Neural cell (in vitro differentiated cells): ENCODE results near the gene KIAA0586. TPM values are rescaled to one million over a fixed set of nuclear protein-coding genes. Genes with fewer than 3 reads are reported as not detected.

Experiments used
- H2AFZ ChIP-seq: fragments of 200-600, 300-800 bp; sonication (generic), shearing (Covaris generic); 2 replicates; pipeline ENCODE4 v1.6.0; 2014; ENCODE audit warnings: low read depth, mild to moderate bottlenecking, antibody characterized with exemption, low read length, moderate library complexity
- H3F3A ChIP-seq: fragments of 200-600 bp; shearing (Covaris generic); 2 replicates; pipeline ENCODE4 v1.6.1; 2016; ENCODE audit warnings: mild to moderate bottlenecking, moderate library complexity, mixed read lengths, antibody characterized with exemption, low read length; ENCODE audit not compliant: insufficient read depth, poor library complexity, severe bottlenecking
- H3K27ac ChIP-seq: fragments of 200-600, 300-800 bp; sonication (generic), shearing (Covaris generic); 2 replicates; pipeline ENCODE4 v1.5.1; 2014; ENCODE audit warnings: mild to moderate bottlenecking, low read length, moderate library complexity
- H3K27me3 ChIP-seq: fragments of 300-800, 200-600 bp; sonication (generic), shearing (Covaris generic); 2 replicates; pipeline ENCODE4 v1.6.0; 2014; ENCODE audit warnings: mild to moderate bottlenecking, low read depth, low read length, moderate library complexity; ENCODE audit not compliant: insufficient read depth
- H3K36me3 ChIP-seq: fragments of 300-800, 200-600 bp; sonication (generic), shearing (Covaris generic); 2 replicates; pipeline ENCODE4 v1.5.1; 2014; ENCODE audit warnings: mild to moderate bottlenecking, antibody characterized with exemption, low read length, moderate library complexity; ENCODE audit not compliant: insufficient read depth
- H3K4me2 ChIP-seq: fragments of 300-800, 200-600 bp; sonication (generic), shearing (Covaris generic); 2 replicates; pipeline ENCODE4 v1.6.0; 2014; ENCODE audit warnings: mild to moderate bottlenecking, low read length
- H3K4me3 ChIP-seq: fragments of 300-800, 200-600 bp; sonication (generic), shearing (Covaris generic); 2 replicates; pipeline ENCODE4 v1.5.1; 2014; ENCODE audit warnings: mild to moderate bottlenecking, low read length, moderate library complexity
- H3K79me2 ChIP-seq: fragments of 200-600 bp; shearing (Covaris generic); replicated peaks from 2 replicates; pipeline ENCODE4 v1.6.0; 2014; ENCODE audit warnings: mild to moderate bottlenecking, low read length, moderate library complexity; ENCODE audit not compliant: insufficient read depth
- H3K9ac ChIP-seq: fragments of 300-800, 200-600 bp; sonication (generic), shearing (Covaris generic); 2 replicates; pipeline ENCODE4 v1.6.1; 2016; ENCODE audit warnings: mild to moderate bottlenecking, low read length, mixed read lengths
- H3K9me2 ChIP-seq: fragments of 200-600 bp; shearing (Covaris generic); 2 replicates; pipeline ENCODE4 v1.6.1; 2016; ENCODE audit warnings: mild to moderate bottlenecking, low read length, mixed read lengths; ENCODE audit not compliant: insufficient read depth
- H3K9me3 ChIP-seq: fragments of 200-600, 300-800 bp; sonication (generic), shearing (Covaris generic); 2 replicates; pipeline ENCODE4 v1.6.1; 2016; ENCODE audit warnings: mild to moderate bottlenecking, mixed run types, low read length, moderate library complexity, mixed read lengths
- H4K20me1 ChIP-seq: fragments of 200-600 bp; shearing (Covaris generic); 2 replicates; pipeline ENCODE4 v1.6.1; 2016; ENCODE audit warnings: mild to moderate bottlenecking, mixed run types; ENCODE audit not compliant: insufficient read depth
- EP300 ChIP-seq: fragments of 450-650 bp; conservative IDR thresholded peaks from 2 replicates; pipeline ENCODE4 v1.6.1; 2014; ENCODE audit warnings: antibody characterized with exemption, mild to moderate bottlenecking, moderate library complexity; ENCODE audit not compliant: poor library complexity, severe bottlenecking
- EZH2 ChIP-seq: fragments of 200-600, 300-800 bp; shearing (Covaris generic), sonication (generic); IDR thresholded peaks from 2 replicates; pipeline ENCODE4 v1.6.1; 2014; ENCODE audit warnings: antibody characterized with exemption, low read length, borderline replicate concordance, mild to moderate bottlenecking; ENCODE audit not compliant: insufficient read depth, poor library complexity, severe bottlenecking
- MXI1 ChIP-seq: fragments of 450-650 bp; conservative IDR thresholded peaks from 2 replicates; pipeline ENCODE4 v1.6.1; 2014; ENCODE audit warnings: antibody characterized with exemption, mild to moderate bottlenecking; ENCODE audit not compliant: poor library complexity, severe bottlenecking
- POLR2AphosphoS5 ChIP-seq: IDR thresholded peaks from 2 replicates; pipeline ENCODE4 v1.6.1; 2012
- RAD21 ChIP-seq: fragments of 450-650 bp; conservative IDR thresholded peaks from 2 replicates; pipeline ENCODE4 v1.6.1; 2014; ENCODE audit warnings: antibody characterized with exemption, mild to moderate bottlenecking, moderate library complexity
- SMC3 ChIP-seq: fragments of 450-650 bp; conservative IDR thresholded peaks from 2 replicates; pipeline ENCODE4 v1.6.1; 2014; ENCODE audit warnings: antibody characterized with exemption, mild to moderate bottlenecking, moderate library complexity; ENCODE audit not compliant: poor library complexity
- TAF1 ChIP-seq: IDR thresholded peaks from 2 replicates; pipeline ENCODE4 v1.6.1; 2012; ENCODE audit warnings: low read depth
- polyA plus RNA-seq: library from polyadenylated mRNA; depleted of rRNA; stranded (reverse); fragments of >200 nt; gene quantifications from 2 replicates; pipeline ENCODE4 v1.2.3, GENCODE V29; 2014
- TF ChIP-seq, protein P1 (sequence below): IDR thresholded peaks from 2 replicates; pipeline ENCODE4 v1.6.1; 2012; ENCODE audit warnings: borderline replicate concordance
- TF ChIP-seq, protein P2 (sequence below): fragments of 450-650 bp; IDR thresholded peaks from 2 replicates; pipeline ENCODE4 v1.5.1; 2014; ENCODE audit warnings: antibody characterized with exemption, mild to moderate bottlenecking, moderate library complexity; ENCODE audit not compliant: poor library complexity, severe bottlenecking

KIAA0586 gene
- polyA plus RNA-seq, 1 donor from 2014 or later = 8.0 TPM

DNA sequence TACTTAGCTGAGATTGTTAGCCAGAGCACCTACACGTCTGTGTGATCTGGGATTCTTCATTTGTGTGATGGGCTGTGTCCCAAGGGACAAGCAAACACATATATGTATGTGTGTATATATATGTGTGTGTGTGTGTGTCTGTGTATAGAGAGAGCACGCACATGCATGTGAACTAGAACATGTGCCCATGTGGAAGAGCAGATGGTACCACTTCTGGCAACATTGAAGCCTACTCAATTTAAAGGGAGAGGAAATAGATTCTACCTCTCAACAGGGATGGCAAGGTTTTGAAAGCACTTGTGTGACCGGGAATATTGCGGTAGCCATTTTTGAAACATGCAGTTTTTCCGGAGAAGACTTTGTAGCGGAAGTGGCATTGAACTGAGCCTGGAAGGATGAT is 30.4 kb upstream of the KIAA0586 start:
- H4K20me1 ChIP-seq = no peaks in the 10 kb centered on the region
- no peak overlapping the region for H3K27ac ChIP-seq
- no peaks in the 10 kb centered on the region for H3K9me3 ChIP-seq
- no peak overlapping the region for H2AFZ ChIP-seq
- no peak for TF ChIP-seq MXI1
- TF ChIP-seq, protein P1, sequence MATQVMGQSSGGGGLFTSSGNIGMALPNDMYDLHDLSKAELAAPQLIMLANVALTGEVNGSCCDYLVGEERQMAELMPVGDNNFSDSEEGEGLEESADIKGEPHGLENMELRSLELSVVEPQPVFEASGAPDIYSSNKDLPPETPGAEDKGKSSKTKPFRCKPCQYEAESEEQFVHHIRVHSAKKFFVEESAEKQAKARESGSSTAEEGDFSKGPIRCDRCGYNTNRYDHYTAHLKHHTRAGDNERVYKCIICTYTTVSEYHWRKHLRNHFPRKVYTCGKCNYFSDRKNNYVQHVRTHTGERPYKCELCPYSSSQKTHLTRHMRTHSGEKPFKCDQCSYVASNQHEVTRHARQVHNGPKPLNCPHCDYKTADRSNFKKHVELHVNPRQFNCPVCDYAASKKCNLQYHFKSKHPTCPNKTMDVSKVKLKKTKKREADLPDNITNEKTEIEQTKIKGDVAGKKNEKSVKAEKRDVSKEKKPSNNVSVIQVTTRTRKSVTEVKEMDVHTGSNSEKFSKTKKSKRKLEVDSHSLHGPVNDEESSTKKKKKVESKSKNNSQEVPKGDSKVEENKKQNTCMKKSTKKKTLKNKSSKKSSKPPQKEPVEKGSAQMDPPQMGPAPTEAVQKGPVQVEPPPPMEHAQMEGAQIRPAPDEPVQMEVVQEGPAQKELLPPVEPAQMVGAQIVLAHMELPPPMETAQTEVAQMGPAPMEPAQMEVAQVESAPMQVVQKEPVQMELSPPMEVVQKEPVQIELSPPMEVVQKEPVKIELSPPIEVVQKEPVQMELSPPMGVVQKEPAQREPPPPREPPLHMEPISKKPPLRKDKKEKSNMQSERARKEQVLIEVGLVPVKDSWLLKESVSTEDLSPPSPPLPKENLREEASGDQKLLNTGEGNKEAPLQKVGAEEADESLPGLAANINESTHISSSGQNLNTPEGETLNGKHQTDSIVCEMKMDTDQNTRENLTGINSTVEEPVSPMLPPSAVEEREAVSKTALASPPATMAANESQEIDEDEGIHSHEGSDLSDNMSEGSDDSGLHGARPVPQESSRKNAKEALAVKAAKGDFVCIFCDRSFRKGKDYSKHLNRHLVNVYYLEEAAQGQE = no peak
- H3K9ac ChIP-seq = no peak overlapping the region
- H3K79me2 ChIP-seq = no peaks in the 10 kb centered on the region
- H3K36me3 ChIP-seq = no peaks in the 10 kb centered on the region
- H3K27me3 ChIP-seq = no peaks in the 10 kb centered on the region
- H3K4me3 ChIP-seq = no peak overlapping the region
- H3F3A ChIP-seq = no peaks in the 10 kb centered on the region
- no peak overlapping the region for H3K4me2 ChIP-seq
- no peaks in the 10 kb centered on the region for H3K9me2 ChIP-seq

DNA sequence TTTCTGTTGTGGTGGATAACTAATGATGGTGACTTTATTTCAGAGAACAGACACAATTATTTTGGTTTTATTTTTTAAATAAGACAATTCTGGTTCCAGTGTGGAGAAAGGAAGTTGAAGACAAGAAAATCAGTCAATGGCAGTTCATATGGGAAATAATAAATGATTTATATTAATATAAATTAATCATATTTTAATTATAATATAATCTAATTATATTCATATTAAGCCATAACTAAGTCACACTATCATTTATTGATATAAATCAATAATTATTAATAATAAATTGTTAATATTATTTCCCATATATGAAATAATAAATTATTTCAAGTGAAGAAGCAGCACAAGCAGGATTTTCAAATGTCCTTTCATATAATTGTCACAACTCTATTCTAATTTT is 29.0 kb upstream of the KIAA0586 start:
- no peak overlapping the region for H3K27ac ChIP-seq

More for the DNA sequence above, 29.0 kb upstream of the KIAA0586 start:
- Histone ChIP-seq H2AFZ (no peak overlapping the region), H3K9me2 (no peaks in the 10 kb centered on the region), H3K4me2 (no peak overlapping the region), H4K20me1 (no peaks in the 10 kb centered on the region), H3K36me3 (no peaks in the 10 kb centered on the region), H3K9ac (no peak overlapping the region), H3K9me3 (no peaks in the 10 kb centered on the region), H3F3A (no peaks in the 10 kb centered on the region), H3K79me2 (no peaks in the 10 kb centered on the region), H3K4me3 (no peak overlapping the region), H3K27me3 (no peaks in the 10 kb centered on the region)
- TF ChIP-seq RAD21 (no peak), EP300 (no peak), EZH2 (no peak), SMC3 (no peak), POLR2AphosphoS5 (no peak), MXI1 (no peak), TAF1 (no peak)
- TF ChIP-seq, protein P2, sequence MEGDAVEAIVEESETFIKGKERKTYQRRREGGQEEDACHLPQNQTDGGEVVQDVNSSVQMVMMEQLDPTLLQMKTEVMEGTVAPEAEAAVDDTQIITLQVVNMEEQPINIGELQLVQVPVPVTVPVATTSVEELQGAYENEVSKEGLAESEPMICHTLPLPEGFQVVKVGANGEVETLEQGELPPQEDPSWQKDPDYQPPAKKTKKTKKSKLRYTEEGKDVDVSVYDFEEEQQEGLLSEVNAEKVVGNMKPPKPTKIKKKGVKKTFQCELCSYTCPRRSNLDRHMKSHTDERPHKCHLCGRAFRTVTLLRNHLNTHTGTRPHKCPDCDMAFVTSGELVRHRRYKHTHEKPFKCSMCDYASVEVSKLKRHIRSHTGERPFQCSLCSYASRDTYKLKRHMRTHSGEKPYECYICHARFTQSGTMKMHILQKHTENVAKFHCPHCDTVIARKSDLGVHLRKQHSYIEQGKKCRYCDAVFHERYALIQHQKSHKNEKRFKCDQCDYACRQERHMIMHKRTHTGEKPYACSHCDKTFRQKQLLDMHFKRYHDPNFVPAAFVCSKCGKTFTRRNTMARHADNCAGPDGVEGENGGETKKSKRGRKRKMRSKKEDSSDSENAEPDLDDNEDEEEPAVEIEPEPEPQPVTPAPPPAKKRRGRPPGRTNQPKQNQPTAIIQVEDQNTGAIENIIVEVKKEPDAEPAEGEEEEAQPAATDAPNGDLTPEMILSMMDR = no peak
- TF ChIP-seq, protein P1 = no peak
